HuH-7.5 (cell line): ENCODE results near the gene LYPLAL1.

ENCODE experiments used
- DNase-seq: peaks from one replicate; pipeline ENCODE4 v3.0.0; 2011; ENCODE audit warnings: low spot score

LYPLAL1 gene

GRCh38 chr1:219173758-219174459 is at the start of gene LYPLAL1:
Gene LYPLAL1 (plus strand): TSS chr1:219173878. CDS start chr1:219173891, 13 bp downstream.
- DNase-seq = peak; percentile 74

- no peak for DNase-seq
These were observed 49.5 kb upstream of the LYPLAL1 start for GRCh38 chr1:219124163-219124562.

GRCh38 chr1:219125342-219125741 is 48.3 kb upstream of the LYPLAL1 start:
- no peak for DNase-seq

GRCh38 chr1:219126377-219126776 is 47.3 kb upstream of the LYPLAL1 start:
- DNase-seq = no peak

- DNase-seq = no peak
These were observed 44.7 kb upstream of the LYPLAL1 start for GRCh38 chr1:219128957-219129356.

- no peak for DNase-seq
These were observed 43.2 kb upstream of the LYPLAL1 start for GRCh38 chr1:219130366-219130935.

- no peak for DNase-seq
These were observed 40.7 kb upstream of the LYPLAL1 start for GRCh38 chr1:219132939-219133338.

GRCh38 chr1:219138747-219139146 is 34.9 kb upstream of the LYPLAL1 start:
- DNase-seq = no peak

GRCh38 chr1:219140303-219140877 is 33.3 kb upstream of the LYPLAL1 start:
- DNase-seq = no peak

- no peak for DNase-seq
These were observed 29.9 kb upstream of the LYPLAL1 start for GRCh38 chr1:219143735-219144134.

- no peak for DNase-seq
These were observed 28.9 kb upstream of the LYPLAL1 start for GRCh38 chr1:219144658-219145315.

GRCh38 chr1:219147571-219148019 is 26.1 kb upstream of the LYPLAL1 start:
- DNase-seq = no peak

GRCh38 chr1:219149009-219149577 is 24.6 kb upstream of the LYPLAL1 start:
- no peak for DNase-seq

- no peak for DNase-seq
These were observed 23.7 kb upstream of the LYPLAL1 start for GRCh38 chr1:219149953-219150352.

- DNase-seq = no peak
These were observed 22.8 kb upstream of the LYPLAL1 start for GRCh38 chr1:219150913-219151312.

GRCh38 chr1:219151467-219151866 is 22.2 kb upstream of the LYPLAL1 start:
- no peak for DNase-seq

- no peak for DNase-seq
These were observed 20.9 kb upstream of the LYPLAL1 start for GRCh38 chr1:219152751-219153150.

- no peak for DNase-seq
These were observed 20.0 kb upstream of the LYPLAL1 start for GRCh38 chr1:219153723-219154122.

GRCh38 chr1:219155135-219155534 is 18.5 kb upstream of the LYPLAL1 start:
- DNase-seq = no peak

GRCh38 chr1:219159946-219160645 is 13.6 kb upstream of the LYPLAL1 start:
- DNase-seq = no peak

GRCh38 chr1:219160967-219161366 is 12.7 kb upstream of the LYPLAL1 start:
- DNase-seq = no peak

GRCh38 chr1:219161371-219161770 is 12.3 kb upstream of the LYPLAL1 start:
- no peak for DNase-seq
